GM13977 (cell line): ENCODE measurements around the gene SSMEM1.

Experiments
- DNase-seq: peaks from one replicate; pipeline ENCODE4 v3.0.0; 2012; ENCODE audit warnings: low spot score
- CTCF ChIP-seq: IDR thresholded peaks from 2 replicates; pipeline ENCODE4 v1.5.1; 2012; ENCODE audit warnings: mild to moderate bottlenecking, control low read depth; ENCODE audit not compliant: insufficient read depth; ENCODE audit errors: extremely low read depth, missing control alignments
- in situ Hi-C: fragments of 300-500 bp; cut with MboI; formaldehyde crosslinking; loops from one replicate; pipeline ENCODE4 v1.12.0; 2022; ENCODE audit warnings: low sequenced_read_pairs, low pct_unique_long_range_greater_than_20kb, mixed read lengths, inconsistent platforms; ENCODE audit not compliant: unreplicated experiment

The SSMEM1 gene

GRCh38 chr7:130207642-130208041, at the start of gene SSMEM1:
SSMEM1 (plus strand) TSS chr7:130207860; CDS start chr7:130207911, 51 bp downstream.
- in situ Hi-C loops = no loop called here
- TF ChIP-seq CTCF = no peak
- DNase-seq = no peak

- in situ Hi-C loops = no loop called here
- no peak for DNase-seq
- TF ChIP-seq CTCF = no peak
Observed at GRCh38 chr7:130160023-130160422, 47.6 kb upstream of the SSMEM1 start.

- DNase-seq = no peak
- no peak for TF ChIP-seq CTCF
- in situ Hi-C loops = no loop called here
Observed at GRCh38 chr7:130160455-130160854, 47.2 kb upstream of the SSMEM1 start.

GRCh38 chr7:130162196-130162595, 45.5 kb upstream of the SSMEM1 start:
- no peak for TF ChIP-seq CTCF
- no peak for DNase-seq
- in situ Hi-C loops = no loop called here

- no peak for TF ChIP-seq CTCF
- DNase-seq = no peak
- in situ Hi-C loops = no loop called here
Observed at GRCh38 chr7:130174237-130174959, 33.3 kb upstream of the SSMEM1 start.

GRCh38 chr7:130178251-130178650, 29.4 kb upstream of the SSMEM1 start:
- DNase-seq = no peak
- TF ChIP-seq CTCF = no peak
- in situ Hi-C loops = no loop called here
